Measurements from ENCODE around the gene GFRA1.

Gene GFRA1

GRCh38 chr10:116138897-116139296 is 134.1 kb downstream of the GFRA1 start:
- DNase-seq (ENCODE audit: insufficient read length, low spot score): no peak
- no peak for FAIRE-seq
- TF ChIP-seq POLR2A (IDR thresholded peaks at IDR 0.05; ENCODE audit: low read depth, low read length): no peak

DNA sequence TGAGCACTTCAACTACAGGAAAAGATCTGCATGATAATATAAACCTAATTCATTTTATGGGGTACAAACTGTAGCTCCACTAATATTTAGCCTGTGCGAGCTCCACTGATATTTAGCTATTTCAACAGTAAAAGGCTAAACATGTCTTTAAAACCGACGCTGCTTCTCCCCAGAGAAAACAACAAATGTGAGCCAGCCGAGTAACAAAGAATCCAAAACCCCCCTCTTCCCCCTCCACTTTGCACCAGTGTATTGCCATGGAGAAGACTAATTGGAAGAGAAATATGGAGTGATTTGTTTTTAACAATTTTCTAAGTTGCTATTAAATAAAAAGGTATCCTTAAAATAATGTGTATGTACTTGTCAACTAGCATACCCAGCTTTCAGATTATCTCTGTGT is 136.7 kb downstream of the GFRA1 start:
- TF ChIP-seq POLR2A (IDR thresholded peaks at IDR 0.05; ENCODE audit: low read depth, low read length): no peak
- no peak for FAIRE-seq
- no peak for DNase-seq (ENCODE audit: insufficient read length, low spot score)

DNA sequence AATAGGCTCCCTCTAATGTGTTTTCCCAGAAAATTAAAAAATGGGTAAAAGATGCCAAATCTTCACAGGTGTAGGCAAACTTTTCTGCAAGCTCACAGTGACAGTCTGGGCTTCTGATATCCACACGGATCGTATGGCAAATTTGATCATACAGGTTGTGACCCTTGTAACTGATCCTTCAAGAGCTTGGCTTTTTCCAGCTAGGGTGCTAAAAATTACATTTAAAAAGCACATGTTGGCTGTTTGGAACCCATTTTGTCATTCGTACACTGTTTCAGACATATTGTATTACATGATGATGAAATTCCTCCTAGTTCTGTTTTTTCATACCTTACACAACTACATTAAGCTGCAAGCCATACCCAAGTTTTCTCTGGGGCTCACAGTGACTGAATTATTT is 138.7 kb downstream of the GFRA1 start:
- no peak for TF ChIP-seq POLR2A (IDR thresholded peaks at IDR 0.05; ENCODE audit: low read depth, low read length)
- DNase-seq (ENCODE audit: insufficient read length, low spot score): no peak
- FAIRE-seq: no peak

DNA sequence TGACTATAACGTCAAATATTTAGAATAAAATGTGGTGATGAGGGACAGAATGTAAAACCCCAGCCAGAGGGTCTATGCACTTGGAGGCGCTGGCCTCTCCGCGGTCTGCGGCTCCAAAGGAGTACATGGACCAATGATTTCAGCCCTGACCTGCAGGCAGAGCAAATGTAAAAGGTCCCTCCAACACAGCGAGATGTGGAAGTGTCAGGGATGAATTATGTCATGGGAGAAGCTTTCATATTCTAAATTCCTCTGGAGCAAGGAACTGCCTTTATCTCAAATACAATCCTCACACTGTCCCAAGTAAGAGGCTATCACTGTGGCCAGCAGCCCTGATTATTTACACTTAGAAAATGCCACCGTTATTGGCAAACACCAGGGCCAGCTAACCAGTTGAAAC is 139.4 kb downstream of the GFRA1 start:
- no peak for TF ChIP-seq POLR2A (IDR thresholded peaks at IDR 0.05; ENCODE audit: low read depth, low read length)

GRCh38 chr10:116132780-116133399 is 140.1 kb downstream of the GFRA1 start:
- DNase-seq (ENCODE audit: insufficient read length, low spot score) (no peak), FAIRE-seq (no peak)
- no peak for TF ChIP-seq POLR2A (IDR thresholded peaks at IDR 0.05; ENCODE audit: low read depth, low read length)

More for the DNA sequence above, 139.4 kb downstream of the GFRA1 start:
- FAIRE-seq: no peak
- no peak for DNase-seq (ENCODE audit: insufficient read length, low spot score)

GRCh38 chr10:116130006-116130405 is 143.0 kb downstream of the GFRA1 start:
- FAIRE-seq (no peak), DNase-seq (ENCODE audit: insufficient read length, low spot score) (no peak)
- TF ChIP-seq POLR2A (IDR thresholded peaks at IDR 0.05; ENCODE audit: low read depth, low read length): no peak

- DNase-seq (ENCODE audit: insufficient read length, low spot score) (no peak), FAIRE-seq (no peak)
- no peak for TF ChIP-seq POLR2A (IDR thresholded peaks at IDR 0.05; ENCODE audit: low read depth, low read length)
These were observed 145.9 kb downstream of the GFRA1 start for GRCh38 chr10:116126954-116127695.

DNA sequence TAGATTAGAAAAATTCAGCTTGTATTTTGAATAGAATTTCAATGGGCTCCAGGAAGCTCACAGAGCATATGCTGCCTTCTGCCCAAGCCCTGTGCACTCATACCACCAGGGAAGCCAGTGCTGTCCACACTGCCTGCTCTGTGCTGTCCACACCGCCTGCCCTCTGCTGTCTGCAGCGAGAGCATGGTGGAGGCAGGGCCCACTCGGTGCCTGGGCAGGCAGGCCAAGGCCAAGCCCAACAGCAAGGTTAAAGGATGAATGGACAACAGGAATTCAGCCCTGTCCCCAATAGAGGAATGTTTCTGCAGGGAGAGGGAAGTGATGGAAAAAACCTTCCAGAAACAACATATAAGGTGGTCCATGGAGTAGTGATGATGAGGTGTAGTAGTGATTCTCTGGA is 146.8 kb downstream of the GFRA1 start:
- TF ChIP-seq POLR2A (IDR thresholded peaks at IDR 0.05; ENCODE audit: low read depth, low read length): no peak
- FAIRE-seq (no peak), DNase-seq (ENCODE audit: insufficient read length, low spot score) (no peak)

- FAIRE-seq: no peak
- DNase-seq (ENCODE audit: insufficient read length, low spot score): no peak
- TF ChIP-seq POLR2A (IDR thresholded peaks at IDR 0.05; ENCODE audit: low read depth, low read length): no peak
These were observed 147.8 kb downstream of the GFRA1 start for GRCh38 chr10:116125180-116125579.

DNA sequence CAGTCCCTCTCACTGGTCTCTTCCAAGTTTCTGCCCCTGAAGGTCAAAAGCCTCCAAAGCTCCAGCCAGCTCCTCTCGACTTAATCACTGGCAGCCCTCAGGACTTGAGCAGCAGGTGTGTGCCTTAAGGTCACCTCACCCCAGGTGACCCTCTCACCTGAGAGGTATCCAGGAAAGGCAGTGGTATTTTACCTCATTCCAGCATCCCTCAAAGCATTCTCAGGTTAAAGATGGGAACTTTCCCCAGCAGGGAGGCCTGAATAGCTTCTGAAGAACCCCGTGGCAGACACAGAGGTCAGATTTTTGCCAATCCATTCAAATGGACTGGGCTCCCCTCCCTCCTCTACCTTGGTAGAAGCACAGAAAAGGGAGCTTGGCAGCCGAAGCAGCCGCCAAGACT is 148.2 kb downstream of the GFRA1 start:
- no peak for DNase-seq (ENCODE audit: insufficient read length, low spot score)
- TF ChIP-seq POLR2A (IDR thresholded peaks at IDR 0.05; ENCODE audit: low read depth, low read length): no peak
- FAIRE-seq: no peak

DNA sequence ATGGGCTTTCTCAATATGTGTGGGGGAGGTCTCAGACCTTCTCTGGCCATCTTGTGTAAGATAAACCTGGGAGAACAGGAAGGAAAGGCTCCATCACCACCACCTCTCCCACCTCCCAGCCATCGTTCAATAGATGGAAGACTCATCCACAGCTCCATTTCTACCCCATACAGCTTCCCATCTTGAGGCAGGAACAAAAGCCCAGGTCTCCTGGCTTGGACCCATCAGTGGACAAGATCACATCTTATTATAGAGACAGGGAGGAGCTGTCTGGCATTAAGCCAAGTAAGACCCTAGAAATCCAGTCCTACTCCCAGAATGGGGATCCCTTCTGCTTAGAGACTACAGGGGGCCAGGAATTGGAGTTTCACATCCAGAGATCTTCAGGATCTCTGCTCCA is 150.3 kb downstream of the GFRA1 start:
- no peak for FAIRE-seq
- no peak for DNase-seq (ENCODE audit: insufficient read length, low spot score)
- TF ChIP-seq POLR2A (IDR thresholded peaks at IDR 0.05; ENCODE audit: low read depth, low read length): no peak

- no peak for TF ChIP-seq POLR2A (IDR thresholded peaks at IDR 0.05; ENCODE audit: low read depth, low read length)
- no peak for FAIRE-seq
- no peak for DNase-seq (ENCODE audit: insufficient read length, low spot score)
These were observed 151.1 kb downstream of the GFRA1 start for GRCh38 chr10:116121640-116122525.

DNA sequence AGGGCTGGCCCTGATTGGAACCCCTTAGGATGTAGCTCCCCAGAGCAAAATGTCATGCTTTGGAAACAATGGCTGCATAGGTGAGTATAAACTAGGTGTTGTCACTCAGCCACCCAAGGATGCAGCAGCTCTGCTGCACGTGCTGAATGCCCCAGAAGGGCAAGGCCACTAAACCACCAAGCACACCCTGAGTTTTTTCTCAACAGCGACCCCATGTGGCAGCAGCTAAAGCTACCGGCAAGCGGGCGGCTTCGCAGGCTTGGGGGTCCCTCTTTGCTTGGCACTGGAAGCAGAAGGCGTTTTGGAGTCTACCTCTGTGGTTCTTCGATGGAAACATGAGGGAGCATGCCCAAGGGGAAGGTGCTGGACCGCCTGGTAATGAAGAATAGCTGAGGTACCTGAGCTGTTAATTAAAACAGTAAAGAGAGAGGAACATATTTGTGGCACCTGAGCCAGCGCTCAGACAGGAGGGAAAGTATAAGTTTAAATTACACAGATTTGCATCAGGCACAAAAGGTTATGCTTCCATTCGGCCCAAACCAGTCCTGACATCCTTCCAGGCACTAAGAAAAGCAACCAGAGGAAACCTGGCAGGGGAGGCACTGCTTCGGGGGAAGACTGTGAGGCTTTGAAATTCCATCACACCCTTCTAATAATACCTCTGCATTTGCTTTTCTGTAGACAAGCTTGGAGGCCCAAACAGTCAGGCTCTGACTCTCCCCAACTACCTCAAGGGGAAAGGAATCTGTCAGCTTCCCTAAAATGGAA is 152.1 kb downstream of the GFRA1 start:
- DNase-seq (ENCODE audit: insufficient read length, low spot score) (no peak), FAIRE-seq (no peak)
- TF ChIP-seq POLR2A (IDR thresholded peaks at IDR 0.05; ENCODE audit: low read depth, low read length): no peak

DNA sequence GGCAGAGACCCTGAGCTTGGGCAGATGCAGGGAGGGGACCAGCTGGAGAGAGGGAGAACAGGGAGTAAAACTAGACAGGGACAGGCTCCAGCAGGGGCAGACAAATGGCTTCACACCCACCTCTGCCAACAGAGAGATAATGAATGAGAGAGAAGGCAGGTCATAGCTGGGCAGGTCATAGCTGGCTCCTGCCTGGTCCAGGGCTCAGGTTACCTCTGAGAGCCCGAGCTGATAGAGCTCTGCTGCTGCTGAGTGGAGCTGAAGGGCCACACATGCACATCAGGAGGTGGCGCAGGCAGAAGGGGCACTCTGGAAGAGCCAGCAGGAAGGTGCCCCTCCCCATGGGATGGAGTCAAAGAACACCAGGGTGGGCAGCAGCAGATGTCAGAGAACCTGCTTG is 154.2 kb downstream of the GFRA1 start:
- DNase-seq (ENCODE audit: insufficient read length, low spot score) (no peak), FAIRE-seq (no peak)
- TF ChIP-seq POLR2A (IDR thresholded peaks at IDR 0.05; ENCODE audit: low read depth, low read length): no peak
